ENCODE measurements around the gene EMID1. TPM values are rescaled to one million over a fixed set of nuclear protein-coding genes. Genes with fewer than 3 reads are reported as not detected.

Gene EMID1
- polyA plus RNA-seq, 1 of the 3 experiments (the other 2 are of a cell fraction), result 1.1 TPM

DNA sequence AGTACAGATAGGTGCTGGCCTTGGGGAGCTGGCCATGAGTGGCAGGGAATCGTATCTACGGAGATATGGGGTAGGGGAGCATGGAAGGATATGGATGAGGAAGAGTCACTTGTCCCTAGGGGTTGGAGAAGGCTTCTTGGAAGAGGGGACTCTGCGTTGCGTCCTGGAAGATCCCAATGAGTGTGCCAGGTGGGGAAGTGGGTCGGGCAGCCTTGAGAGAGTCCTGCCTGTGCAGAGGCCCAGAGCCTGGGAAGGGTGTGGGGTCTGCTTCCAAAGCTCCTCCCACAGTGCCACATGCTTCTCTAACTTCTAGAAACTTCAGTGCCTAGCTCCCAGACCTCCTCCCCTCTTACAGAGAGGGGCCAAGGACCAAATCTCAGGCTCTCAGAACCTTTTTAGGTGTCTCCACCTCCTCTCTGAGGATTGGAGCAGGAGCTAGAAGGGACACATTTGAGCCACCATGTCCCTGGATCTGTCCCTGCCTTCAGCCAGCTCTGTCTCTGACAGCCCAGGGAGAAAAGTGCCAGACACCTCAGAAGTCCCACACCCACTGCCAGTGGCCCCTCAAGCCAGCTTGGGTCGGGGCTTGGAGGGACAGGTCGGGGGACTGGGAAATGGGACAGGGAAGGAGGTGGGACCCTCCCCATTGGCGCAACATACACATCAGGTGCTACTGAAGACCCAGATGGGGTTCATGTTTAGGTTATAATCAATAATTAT is 51.1 kb downstream of the EMID1 start:
- 96% methylated on average over 6 of the region's 8 CpGs for WGBS (ENCODE audit: low lambda C conversion rate)
- no peaks in the 10 kb centered on the region for H3F3A ChIP-seq (replicated peaks; ENCODE audit: insufficient read depth)
- ChIA-PET POLR2A (no interaction called here), CTCF (interaction anchor here (6.9 kb wide), 1 partner anchor 10 kb away, joined by 57 read pairs; no protein-coding TSS in a partner anchor)
- H3K36me3 ChIP-seq (replicated peaks in 1 of 2; ENCODE audit: control insufficient read depth in 1 of 2, insufficient read depth in 2 of 2, low read length in 1 of 2), result peaks cover 0 to 6% of the 10 kb centered on the region in 2 experiments
- H4K20me1 ChIP-seq (ENCODE audit: insufficient read depth), result no peaks in the 10 kb centered on the region
- no peak overlapping the region for H3K4me3 ChIP-seq (ENCODE audit: low read depth in 2 of 2, low read length in 1 of 2)
- peak; percentile 11 for DNase-seq
- H3K27ac ChIP-seq (ENCODE audit: low read depth in 2 of 2, low read length in 1 of 2), result no peak overlapping the region
- H2AFZ ChIP-seq (ENCODE audit: low read depth), result no peak overlapping the region
- H3K9me2 ChIP-seq, result no peaks in the 10 kb centered on the region
- no peak overlapping the region for H3K9ac ChIP-seq
- no peak for TF ChIP-seq RCOR1 (IDR thresholded peaks at IDR 0.05; ENCODE audit: low read length)
- TF ChIP-seq, protein P1, sequence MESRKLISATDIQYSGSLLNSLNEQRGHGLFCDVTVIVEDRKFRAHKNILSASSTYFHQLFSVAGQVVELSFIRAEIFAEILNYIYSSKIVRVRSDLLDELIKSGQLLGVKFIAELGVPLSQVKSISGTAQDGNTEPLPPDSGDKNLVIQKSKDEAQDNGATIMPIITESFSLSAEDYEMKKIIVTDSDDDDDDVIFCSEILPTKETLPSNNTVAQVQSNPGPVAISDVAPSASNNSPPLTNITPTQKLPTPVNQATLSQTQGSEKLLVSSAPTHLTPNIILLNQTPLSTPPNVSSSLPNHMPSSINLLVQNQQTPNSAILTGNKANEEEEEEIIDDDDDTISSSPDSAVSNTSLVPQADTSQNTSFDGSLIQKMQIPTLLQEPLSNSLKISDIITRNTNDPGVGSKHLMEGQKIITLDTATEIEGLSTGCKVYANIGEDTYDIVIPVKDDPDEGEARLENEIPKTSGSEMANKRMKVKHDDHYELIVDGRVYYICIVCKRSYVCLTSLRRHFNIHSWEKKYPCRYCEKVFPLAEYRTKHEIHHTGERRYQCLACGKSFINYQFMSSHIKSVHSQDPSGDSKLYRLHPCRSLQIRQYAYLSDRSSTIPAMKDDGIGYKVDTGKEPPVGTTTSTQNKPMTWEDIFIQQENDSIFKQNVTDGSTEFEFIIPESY (IDR thresholded peaks at IDR 0.05; ENCODE audit: borderline replicate concordance, low read depth), result no peak
- no peak for TF ChIP-seq MXI1 (IDR thresholded peaks at IDR 0.05; ENCODE audit: low read depth, low read length)
- TF ChIP-seq, protein P2, sequence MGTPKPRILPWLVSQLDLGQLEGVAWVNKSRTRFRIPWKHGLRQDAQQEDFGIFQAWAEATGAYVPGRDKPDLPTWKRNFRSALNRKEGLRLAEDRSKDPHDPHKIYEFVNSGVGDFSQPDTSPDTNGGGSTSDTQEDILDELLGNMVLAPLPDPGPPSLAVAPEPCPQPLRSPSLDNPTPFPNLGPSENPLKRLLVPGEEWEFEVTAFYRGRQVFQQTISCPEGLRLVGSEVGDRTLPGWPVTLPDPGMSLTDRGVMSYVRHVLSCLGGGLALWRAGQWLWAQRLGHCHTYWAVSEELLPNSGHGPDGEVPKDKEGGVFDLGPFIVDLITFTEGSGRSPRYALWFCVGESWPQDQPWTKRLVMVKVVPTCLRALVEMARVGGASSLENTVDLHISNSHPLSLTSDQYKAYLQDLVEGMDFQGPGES (IDR thresholded peaks at IDR 0.05; ENCODE audit: low read depth, low read length), result no peak
- no peak for TF ChIP-seq GABPA (IDR thresholded peaks at IDR 0.05; ENCODE audit: low read depth)
- TF ChIP-seq, protein P3, sequence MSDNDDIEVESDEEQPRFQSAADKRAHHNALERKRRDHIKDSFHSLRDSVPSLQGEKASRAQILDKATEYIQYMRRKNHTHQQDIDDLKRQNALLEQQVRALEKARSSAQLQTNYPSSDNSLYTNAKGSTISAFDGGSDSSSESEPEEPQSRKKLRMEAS (IDR thresholded peaks at IDR 0.05; ENCODE audit: low read depth), result no peak
- TF ChIP-seq FOXJ3 (CRISPR knock-in tag; IDR thresholded peaks at IDR 0.05), result no peak
- TF ChIP-seq CHD2 (IDR thresholded peaks at IDR 0.05; ENCODE audit: low read length, partially characterized antibody), result no peak
- no peak for TF ChIP-seq TCF12 (IDR thresholded peaks at IDR 0.05)
- no peak for TF ChIP-seq TEAD4 (IDR thresholded peaks at IDR 0.05; ENCODE audit: borderline replicate concordance, insufficient read depth)
- no peak for TF ChIP-seq JUND (IDR thresholded peaks at IDR 0.05)
- TF ChIP-seq EP300 (IDR thresholded peaks at IDR 0.05; ENCODE audit: borderline replicate concordance in 1 of 2, low read depth in 1 of 2, low read length in 1 of 2), result no peak
- TF ChIP-seq RFX5 (IDR thresholded peaks at IDR 0.05; ENCODE audit: low read length), result no peak
- no peak for TF ChIP-seq ELF1 (IDR thresholded peaks at IDR 0.05)
- TF ChIP-seq RXRA (IDR thresholded peaks at IDR 0.05; ENCODE audit: borderline replicate concordance, low read depth), result no peak
- TF ChIP-seq EZH2phosphoT487 (IDR thresholded peaks at IDR 0.05; ENCODE audit: borderline replicate concordance, low read depth), result no peak
- no peak for TF ChIP-seq FOSL2 (IDR thresholded peaks at IDR 0.05; ENCODE audit: borderline replicate concordance, low read depth)
- TF ChIP-seq, protein P4, sequence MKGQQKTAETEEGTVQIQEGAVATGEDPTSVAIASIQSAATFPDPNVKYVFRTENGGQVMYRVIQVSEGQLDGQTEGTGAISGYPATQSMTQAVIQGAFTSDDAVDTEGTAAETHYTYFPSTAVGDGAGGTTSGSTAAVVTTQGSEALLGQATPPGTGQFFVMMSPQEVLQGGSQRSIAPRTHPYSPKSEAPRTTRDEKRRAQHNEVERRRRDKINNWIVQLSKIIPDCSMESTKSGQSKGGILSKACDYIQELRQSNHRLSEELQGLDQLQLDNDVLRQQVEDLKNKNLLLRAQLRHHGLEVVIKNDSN (IDR thresholded peaks at IDR 0.05; ENCODE audit: borderline replicate concordance, low read depth), result no peak
- no peak for TF ChIP-seq NRF1 (IDR thresholded peaks at IDR 0.05; ENCODE audit: low read depth, low read length)
- TF ChIP-seq, protein P5, sequence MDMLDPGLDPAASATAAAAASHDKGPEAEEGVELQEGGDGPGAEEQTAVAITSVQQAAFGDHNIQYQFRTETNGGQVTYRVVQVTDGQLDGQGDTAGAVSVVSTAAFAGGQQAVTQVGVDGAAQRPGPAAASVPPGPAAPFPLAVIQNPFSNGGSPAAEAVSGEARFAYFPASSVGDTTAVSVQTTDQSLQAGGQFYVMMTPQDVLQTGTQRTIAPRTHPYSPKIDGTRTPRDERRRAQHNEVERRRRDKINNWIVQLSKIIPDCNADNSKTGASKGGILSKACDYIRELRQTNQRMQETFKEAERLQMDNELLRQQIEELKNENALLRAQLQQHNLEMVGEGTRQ (IDR thresholded peaks at IDR 0.05; ENCODE audit: borderline replicate concordance, low read depth, low read length), result no peak
- no peak overlapping the region for H3K4me2 ChIP-seq
- no peaks in the 10 kb centered on the region for H3K4me1 ChIP-seq (ENCODE audit: control insufficient read depth in 1 of 2, insufficient read depth in 2 of 2, low read depth in 1 of 2, low read length in 1 of 2)
- H3K9me3 ChIP-seq, result no peaks in the 10 kb centered on the region
- no peaks in the 10 kb centered on the region for H3K79me2 ChIP-seq (ENCODE audit: insufficient read depth)
- no peaks in the 10 kb centered on the region for H3K27me3 ChIP-seq (ENCODE audit: insufficient read depth)
